HL-60 (cell line): Measurements from ENCODE around the gene RAB3C.

Experiments
- GABPA ChIP-seq: IDR thresholded peaks from 2 replicates; pipeline ENCODE4 v1.6.1; 2012; ENCODE audit warnings: low read depth
- POLR2AphosphoS5 ChIP-seq: IDR thresholded peaks from 2 replicates; pipeline ENCODE4 v1.6.1; 2012; ENCODE audit warnings: low read depth
- TF ChIP-seq, protein P1 (sequence below): IDR thresholded peaks from one replicate; pipeline ENCODE4 v1.5.1; 2011; ENCODE audit warnings: low read length, control low read depth, inconsistent platforms; ENCODE audit not compliant: insufficient read depth
- TF ChIP-seq, protein P2 (sequence below): IDR thresholded peaks from 2 replicates; pipeline ENCODE4 v1.6.1; 2012; ENCODE audit warnings: low read depth; ENCODE audit not compliant: insufficient replicate concordance

DNA sequence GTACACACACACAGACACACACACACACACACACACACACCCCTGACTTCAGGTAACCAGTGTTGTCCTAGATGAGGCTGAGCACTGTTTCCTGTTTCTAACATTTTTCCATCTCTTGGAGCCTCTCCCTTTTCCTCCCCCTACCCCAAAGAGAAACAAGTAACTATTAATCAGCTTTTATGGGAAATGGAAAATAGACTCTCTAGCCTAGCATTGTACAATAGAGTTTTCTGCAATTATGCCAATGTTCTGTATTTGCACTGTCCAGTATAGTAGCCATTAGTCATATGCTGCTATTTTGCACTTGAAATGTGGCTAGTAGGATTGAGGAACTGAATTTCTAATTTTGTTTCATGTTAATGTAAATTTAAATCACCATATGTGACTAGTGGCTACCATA, 33.1 kb downstream of the RAB3C start:
- TF ChIP-seq, protein P1, sequence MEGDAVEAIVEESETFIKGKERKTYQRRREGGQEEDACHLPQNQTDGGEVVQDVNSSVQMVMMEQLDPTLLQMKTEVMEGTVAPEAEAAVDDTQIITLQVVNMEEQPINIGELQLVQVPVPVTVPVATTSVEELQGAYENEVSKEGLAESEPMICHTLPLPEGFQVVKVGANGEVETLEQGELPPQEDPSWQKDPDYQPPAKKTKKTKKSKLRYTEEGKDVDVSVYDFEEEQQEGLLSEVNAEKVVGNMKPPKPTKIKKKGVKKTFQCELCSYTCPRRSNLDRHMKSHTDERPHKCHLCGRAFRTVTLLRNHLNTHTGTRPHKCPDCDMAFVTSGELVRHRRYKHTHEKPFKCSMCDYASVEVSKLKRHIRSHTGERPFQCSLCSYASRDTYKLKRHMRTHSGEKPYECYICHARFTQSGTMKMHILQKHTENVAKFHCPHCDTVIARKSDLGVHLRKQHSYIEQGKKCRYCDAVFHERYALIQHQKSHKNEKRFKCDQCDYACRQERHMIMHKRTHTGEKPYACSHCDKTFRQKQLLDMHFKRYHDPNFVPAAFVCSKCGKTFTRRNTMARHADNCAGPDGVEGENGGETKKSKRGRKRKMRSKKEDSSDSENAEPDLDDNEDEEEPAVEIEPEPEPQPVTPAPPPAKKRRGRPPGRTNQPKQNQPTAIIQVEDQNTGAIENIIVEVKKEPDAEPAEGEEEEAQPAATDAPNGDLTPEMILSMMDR: no peak
- TF ChIP-seq, protein P2, sequence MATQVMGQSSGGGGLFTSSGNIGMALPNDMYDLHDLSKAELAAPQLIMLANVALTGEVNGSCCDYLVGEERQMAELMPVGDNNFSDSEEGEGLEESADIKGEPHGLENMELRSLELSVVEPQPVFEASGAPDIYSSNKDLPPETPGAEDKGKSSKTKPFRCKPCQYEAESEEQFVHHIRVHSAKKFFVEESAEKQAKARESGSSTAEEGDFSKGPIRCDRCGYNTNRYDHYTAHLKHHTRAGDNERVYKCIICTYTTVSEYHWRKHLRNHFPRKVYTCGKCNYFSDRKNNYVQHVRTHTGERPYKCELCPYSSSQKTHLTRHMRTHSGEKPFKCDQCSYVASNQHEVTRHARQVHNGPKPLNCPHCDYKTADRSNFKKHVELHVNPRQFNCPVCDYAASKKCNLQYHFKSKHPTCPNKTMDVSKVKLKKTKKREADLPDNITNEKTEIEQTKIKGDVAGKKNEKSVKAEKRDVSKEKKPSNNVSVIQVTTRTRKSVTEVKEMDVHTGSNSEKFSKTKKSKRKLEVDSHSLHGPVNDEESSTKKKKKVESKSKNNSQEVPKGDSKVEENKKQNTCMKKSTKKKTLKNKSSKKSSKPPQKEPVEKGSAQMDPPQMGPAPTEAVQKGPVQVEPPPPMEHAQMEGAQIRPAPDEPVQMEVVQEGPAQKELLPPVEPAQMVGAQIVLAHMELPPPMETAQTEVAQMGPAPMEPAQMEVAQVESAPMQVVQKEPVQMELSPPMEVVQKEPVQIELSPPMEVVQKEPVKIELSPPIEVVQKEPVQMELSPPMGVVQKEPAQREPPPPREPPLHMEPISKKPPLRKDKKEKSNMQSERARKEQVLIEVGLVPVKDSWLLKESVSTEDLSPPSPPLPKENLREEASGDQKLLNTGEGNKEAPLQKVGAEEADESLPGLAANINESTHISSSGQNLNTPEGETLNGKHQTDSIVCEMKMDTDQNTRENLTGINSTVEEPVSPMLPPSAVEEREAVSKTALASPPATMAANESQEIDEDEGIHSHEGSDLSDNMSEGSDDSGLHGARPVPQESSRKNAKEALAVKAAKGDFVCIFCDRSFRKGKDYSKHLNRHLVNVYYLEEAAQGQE: no peak
- TF ChIP-seq POLR2AphosphoS5 (no peak), GABPA (no peak)
